GM12892 (cell line): Measurements from ENCODE around the gene ALK.

ENCODE experiments used
- POLR2A ChIP-seq: IDR thresholded peaks from 2 replicates; pipeline ENCODE4 v1.6.1; 2011; ENCODE audit warnings: low read depth, low read length, control low read depth
- POLR2AphosphoS5 ChIP-seq: IDR thresholded peaks from 2 replicates; pipeline ENCODE4 v1.6.1; 2011; ENCODE audit warnings: low read depth, low read length, control low read depth
- TAF1 ChIP-seq: IDR thresholded peaks from 2 replicates; pipeline ENCODE4 v1.6.1; 2011; ENCODE audit warnings: low read depth, mild to moderate bottlenecking, control low read depth, low read length, borderline replicate concordance

DNA sequence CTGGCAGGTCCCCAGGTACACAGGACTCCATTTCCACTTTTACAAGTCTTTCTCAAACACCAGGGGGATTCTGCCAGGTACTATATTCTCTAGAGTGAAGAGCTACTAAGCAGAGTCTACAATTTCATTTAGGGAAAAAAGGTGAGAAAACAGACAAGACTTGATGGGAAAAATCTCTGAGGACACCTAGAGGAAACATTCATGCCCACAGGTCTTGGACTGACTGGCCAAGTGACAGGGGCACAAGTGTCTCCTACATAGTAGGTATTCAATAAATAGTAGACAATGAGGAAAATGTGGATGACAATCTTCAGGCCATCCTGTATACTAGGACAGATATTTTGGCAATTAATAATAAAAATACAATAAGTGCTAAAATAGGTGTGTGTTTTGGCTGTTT lies 577.6 kb downstream of the ALK start:
- TF ChIP-seq POLR2A (no peak), POLR2AphosphoS5 (no peak), TAF1 (no peak)
